ENCODE results near the gene PSMB11. TPM values are rescaled to one million over a fixed set of nuclear protein-coding genes. Genes with fewer than 3 reads are reported as not detected.

Gene PSMB11
- total RNA-seq, 6 experiments from 2014 or later, result 0.12 TPM; not detected in 5

- no peak overlapping the region for H3K4me3 Mint-ChIP-seq
- DNase-seq, result no peak
- TF ChIP-seq, protein P1, sequence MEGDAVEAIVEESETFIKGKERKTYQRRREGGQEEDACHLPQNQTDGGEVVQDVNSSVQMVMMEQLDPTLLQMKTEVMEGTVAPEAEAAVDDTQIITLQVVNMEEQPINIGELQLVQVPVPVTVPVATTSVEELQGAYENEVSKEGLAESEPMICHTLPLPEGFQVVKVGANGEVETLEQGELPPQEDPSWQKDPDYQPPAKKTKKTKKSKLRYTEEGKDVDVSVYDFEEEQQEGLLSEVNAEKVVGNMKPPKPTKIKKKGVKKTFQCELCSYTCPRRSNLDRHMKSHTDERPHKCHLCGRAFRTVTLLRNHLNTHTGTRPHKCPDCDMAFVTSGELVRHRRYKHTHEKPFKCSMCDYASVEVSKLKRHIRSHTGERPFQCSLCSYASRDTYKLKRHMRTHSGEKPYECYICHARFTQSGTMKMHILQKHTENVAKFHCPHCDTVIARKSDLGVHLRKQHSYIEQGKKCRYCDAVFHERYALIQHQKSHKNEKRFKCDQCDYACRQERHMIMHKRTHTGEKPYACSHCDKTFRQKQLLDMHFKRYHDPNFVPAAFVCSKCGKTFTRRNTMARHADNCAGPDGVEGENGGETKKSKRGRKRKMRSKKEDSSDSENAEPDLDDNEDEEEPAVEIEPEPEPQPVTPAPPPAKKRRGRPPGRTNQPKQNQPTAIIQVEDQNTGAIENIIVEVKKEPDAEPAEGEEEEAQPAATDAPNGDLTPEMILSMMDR (IDR thresholded peaks at IDR 0.05), result no peak
- peaks cover 32% of the 10 kb centered on the region for H3K4me1 Mint-ChIP-seq (ENCODE audit: low read depth)
- no peak overlapping the region for H3K27ac Mint-ChIP-seq
- peaks cover 5% of the 10 kb centered on the region; the same call in 1 of the 2 replicates for H3K36me3 Mint-ChIP-seq (ENCODE audit: low read depth)
- H3K27me3 Mint-ChIP-seq (ENCODE audit: insufficient read depth), result peaks cover 6% of the 10 kb centered on the region
- H3K9me3 Mint-ChIP-seq, result no peaks in the 10 kb centered on the region
These were observed 1.1 kb downstream of the PSMB11 start for GRCh38 chr14:23043145-23043544.

- Mint-ChIP-seq H3K27ac (no peak overlapping the region), H3K9me3 (no peaks in the 10 kb centered on the region), H3K4me1 (ENCODE audit: low read depth) (peaks cover 32% of the 10 kb centered on the region), H3K4me3 (no peak overlapping the region), H3K27me3 (ENCODE audit: insufficient read depth) (peaks cover 5% of the 10 kb centered on the region), H3K36me3 (ENCODE audit: low read depth) (peaks cover 5% of the 10 kb centered on the region; the same call in 1 of the 2 replicates)
- TF ChIP-seq, protein P1 (IDR thresholded peaks at IDR 0.05), result no peak
- no peak for DNase-seq
These were observed 1.7 kb downstream of the PSMB11 start for GRCh38 chr14:23043754-23044153.

DNA sequence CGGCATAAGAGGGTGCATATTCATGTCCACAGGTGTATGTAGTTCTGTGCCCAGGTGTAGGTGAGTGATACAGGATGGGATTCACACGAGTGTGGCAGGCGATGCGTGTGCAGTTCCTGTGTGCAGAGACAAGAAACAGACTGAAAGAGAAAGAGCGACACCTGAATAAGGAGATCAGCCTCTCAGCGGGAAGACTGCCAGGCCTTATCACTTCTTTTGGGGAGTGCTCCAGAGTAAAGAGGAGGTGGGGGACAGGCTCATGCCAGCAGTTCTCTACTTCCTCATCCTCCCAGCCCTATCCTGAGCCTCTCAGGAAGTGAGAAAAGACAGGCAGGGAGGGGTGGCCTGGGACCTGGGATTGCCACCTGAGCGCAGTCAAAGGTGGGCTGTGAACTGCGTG is 2.8 kb downstream of the PSMB11 start:
- peaks cover 32% of the 10 kb centered on the region for H3K4me1 Mint-ChIP-seq (ENCODE audit: low read depth)
- no peak for DNase-seq
- peaks cover 5% of the 10 kb centered on the region for H3K27me3 Mint-ChIP-seq (ENCODE audit: insufficient read depth)
- H3K27ac Mint-ChIP-seq, result no peak overlapping the region
- H3K4me3 Mint-ChIP-seq, result no peak overlapping the region
- peaks cover 5% of the 10 kb centered on the region; the same call in 1 of the 2 replicates for H3K36me3 Mint-ChIP-seq (ENCODE audit: low read depth)
- H3K9me3 Mint-ChIP-seq, result no peaks in the 10 kb centered on the region
- TF ChIP-seq, protein P1 (IDR thresholded peaks at IDR 0.05), result no peak

DNA sequence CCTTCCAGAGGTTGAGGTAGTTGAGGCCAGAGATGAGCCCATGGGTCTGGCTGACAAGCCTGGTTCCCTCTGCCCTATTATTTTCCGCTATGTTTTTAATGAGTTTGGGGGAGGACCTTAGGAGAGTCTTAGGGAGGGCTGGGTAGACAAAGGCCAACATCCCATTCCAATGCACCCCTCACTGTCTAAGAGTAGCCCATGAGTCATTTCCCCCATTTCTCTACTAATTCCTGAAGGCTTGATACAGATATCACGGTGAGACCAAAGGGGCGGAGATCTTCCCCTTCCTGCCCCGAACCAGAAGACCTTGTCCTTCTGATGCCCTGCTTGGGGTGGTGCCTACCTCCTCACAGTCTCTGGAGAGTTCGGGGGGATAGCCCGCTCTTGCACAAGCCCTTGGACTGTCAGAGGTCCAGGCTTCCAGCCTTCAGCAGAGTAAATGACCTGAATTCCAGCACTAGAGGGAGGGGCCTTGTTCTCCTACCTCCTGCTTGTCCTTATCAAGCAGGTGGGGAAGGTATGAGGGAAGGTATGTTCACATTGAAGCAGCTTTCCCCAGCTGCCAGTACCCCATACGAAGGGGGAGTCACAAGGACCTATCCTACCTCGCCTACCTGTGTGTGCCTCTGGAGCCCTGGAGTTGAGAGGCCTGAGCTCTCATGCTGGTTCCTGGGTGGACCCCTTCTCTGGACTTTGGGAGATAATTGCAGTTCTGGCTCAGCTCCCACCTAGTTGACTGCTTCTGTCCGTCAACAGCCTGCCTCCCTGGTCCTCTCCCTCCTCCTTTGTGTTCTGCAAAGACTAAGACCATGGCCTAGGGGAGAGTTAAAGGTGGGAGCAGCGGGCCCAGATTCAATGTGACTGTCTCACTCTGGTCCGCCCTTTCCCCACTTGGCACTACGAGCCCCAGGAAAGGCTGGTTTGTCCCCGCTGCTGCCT is 3.7 kb downstream of the PSMB11 start:
- H3K4me3 Mint-ChIP-seq, result no peak overlapping the region
- TF ChIP-seq, protein P1 (IDR thresholded peaks at IDR 0.05), result no peak
- H3K4me1 Mint-ChIP-seq (ENCODE audit: low read depth), result peaks cover 32% of the 10 kb centered on the region
- peaks cover 5% of the 10 kb centered on the region; the same call in 1 of the 2 replicates for H3K36me3 Mint-ChIP-seq (ENCODE audit: low read depth)
- H3K27me3 Mint-ChIP-seq (ENCODE audit: insufficient read depth), result peaks cover 5% of the 10 kb centered on the region
- H3K9me3 Mint-ChIP-seq, result no peaks in the 10 kb centered on the region
- no peak for DNase-seq
- H3K27ac Mint-ChIP-seq, result no peak overlapping the region

DNA sequence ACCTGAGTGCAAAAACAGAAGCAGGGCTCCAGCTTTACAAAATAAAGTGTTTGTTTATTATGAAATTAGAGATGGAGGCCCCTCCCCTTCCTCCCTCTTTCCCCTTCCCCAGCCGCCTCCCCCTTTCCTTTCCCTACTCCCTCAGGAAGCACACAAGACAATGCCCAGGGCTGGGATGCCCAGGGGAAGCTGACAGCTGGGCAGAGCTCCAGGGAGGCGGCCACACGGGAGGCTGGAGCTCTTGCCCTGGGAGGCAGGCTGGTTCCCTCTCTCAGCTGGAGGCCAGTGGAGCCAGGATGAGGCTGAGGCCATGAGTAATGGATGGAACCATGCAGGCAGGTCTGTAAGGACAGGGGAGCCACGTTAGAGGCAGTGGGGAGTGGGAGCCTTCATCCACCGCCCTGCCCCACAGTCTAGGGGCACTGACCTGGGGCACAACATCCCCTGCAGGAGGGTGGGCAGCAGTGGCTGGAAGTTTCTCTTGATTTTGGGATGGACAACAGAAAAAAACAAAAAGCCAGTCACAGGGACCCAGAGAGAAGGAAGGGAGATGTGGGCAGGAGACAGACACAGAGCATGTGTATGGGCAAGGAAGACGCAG is 5.1 kb downstream of the PSMB11 start:
- Mint-ChIP-seq H3K27ac (no peak overlapping the region), H3K27me3 (ENCODE audit: insufficient read depth) (peaks cover 3% of the 10 kb centered on the region), H3K4me1 (ENCODE audit: low read depth) (peaks cover 22% of the 10 kb centered on the region), H3K4me3 (no peak overlapping the region), H3K36me3 (ENCODE audit: low read depth) (peaks cover 5% of the 10 kb centered on the region; the same call in 1 of the 2 replicates), H3K9me3 (no peaks in the 10 kb centered on the region)
- DNase-seq, result no peak
- TF ChIP-seq, protein P1 (IDR thresholded peaks at IDR 0.05), result no peak
